HG03558 (cell line): Measurements from ENCODE around the gene C16orf87.
"Not testable (repeated sequence)": the region's sequence is repeated elsewhere in the genome, so short reads cannot be mapped to it uniquely, and the experiment has no call there.

Experiments used
- ATAC-seq: cut with Tn5 transposase; IDR thresholded peaks from one replicate; pipeline ENCODE4 v1.9.1; 2021; ENCODE audit warnings: moderate number of reproducible peaks; ENCODE audit not compliant: unreplicated experiment; ENCODE audit errors: extremely low read depth

C16orf87 gene

DNA sequence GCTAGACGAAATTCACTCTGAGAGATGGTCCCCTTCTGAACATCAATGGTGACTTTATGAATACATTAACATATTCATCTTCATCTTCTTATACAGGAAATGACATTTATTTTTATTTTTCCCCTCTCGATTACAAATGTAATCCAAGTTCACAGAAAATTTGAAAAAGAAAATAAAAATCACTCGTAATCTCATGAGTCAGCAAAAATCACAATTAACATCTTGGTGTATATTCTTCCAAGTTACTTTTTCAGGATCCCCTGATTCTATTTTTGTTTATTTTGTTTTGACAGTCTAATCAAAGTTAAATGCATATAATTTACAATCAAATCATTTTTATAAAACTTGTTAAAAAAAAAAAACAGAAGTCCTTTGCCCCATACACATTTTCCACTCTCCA is 27.6 kb downstream of the C16orf87 start:
- no peak for ATAC-seq

DNA sequence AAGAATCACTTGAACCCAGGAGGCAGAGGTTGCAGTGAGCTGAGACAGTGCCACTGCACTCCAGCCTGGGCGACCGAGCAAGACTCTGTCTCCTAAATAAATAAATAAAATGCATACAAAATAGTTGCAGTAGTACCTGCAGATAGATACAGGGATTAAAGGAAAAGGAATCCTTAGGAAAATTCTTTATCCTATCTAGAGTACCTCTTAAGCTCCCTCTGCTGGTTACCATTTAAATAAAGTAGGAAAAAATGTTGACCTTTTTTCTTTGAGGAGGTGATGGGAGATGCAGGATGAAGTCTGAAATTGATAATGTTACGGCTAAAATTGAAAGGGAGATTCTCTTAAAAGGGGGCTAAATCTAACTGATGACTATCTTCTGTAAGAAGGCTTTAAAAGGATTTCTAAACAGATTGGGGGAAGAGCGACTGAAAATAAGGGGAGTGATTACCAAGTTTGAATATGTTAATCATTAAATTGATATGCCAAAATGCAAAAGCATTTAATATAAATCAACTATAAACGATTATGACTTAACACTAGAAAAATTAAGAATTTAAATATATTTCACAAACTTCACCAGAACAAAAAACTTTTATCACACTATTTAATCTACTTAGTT is 29.4 kb downstream of the C16orf87 start:
- no peak for ATAC-seq

DNA sequence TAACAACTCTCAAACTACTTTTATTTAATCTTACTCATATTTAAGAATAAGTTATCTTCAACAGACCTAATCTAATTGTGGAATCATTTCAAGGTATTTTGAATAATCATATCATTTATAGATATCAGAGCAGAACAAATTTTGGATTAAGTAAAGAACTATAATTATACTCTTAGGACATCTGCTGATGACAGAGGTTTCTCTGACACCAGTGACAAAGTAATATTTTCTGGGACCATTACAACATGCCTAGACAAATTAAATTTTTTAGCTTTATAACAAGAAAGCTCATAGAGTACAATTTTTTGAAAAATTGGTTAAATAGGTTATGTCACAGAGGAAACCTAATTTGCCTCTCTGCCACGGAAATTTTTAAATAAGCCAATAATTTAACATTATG is 30.5 kb downstream of the C16orf87 start:
- ATAC-seq, result no peak

DNA sequence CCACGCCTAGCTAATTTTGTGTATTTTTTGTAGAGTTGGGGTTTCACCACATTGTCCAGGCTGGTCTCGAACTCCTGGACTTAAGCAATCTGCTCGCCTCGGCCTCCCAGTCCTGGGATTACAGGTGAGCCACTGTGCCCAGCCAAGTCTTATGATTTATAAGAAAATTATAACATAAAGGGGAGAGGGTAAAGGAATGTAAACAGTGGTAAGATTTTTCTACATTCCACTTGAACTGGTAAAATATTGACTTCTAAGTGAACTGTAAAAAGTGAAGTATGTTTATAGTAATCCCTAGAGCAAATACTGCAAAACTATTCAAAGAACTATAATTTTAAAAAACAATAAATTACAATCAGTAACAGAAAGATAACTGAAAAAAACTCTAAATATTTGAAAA is 33.5 kb downstream of the C16orf87 start:
- ATAC-seq, result no peak

DNA sequence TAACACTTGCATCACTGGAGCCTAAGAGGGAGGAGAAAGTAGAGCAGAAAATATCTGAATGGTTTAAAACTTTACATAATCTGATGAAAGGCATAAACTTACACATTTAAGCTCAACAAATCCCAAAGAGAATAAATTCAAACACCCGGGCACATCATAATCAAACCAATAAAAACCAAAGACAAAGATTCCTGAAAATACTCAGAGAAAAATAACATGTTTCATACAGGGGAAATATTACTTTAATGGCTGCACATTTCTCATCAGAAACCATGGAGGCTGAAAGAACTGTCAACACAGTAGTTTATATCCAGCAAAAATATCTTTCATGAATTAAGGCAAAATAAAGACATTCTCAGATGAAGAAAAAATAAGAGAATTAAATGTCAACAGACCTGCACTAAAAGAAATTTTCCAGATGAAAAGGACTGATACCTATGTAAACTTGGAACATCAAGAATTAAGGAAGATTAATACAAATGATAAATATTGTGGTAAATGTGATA is 34.2 kb downstream of the C16orf87 start:
- ATAC-seq, result no peak

DNA sequence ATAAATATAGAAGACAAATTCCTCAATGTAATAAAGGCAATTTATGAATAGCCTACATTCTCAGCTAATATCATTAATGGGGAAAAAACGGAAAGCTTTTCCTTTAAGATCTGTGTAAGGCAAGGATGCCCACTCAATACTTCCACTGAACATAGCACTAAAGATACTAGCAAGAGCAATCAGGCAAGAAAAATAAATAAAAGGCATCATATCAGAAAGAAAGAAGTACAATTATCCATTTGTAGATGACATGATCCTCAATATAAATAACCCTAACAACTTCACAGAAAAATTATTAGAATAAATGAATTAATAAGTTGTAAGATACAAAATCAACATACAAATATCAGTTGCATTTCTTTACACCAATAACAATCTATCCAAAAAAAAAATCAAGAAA is 37.1 kb downstream of the C16orf87 start:
- no peak for ATAC-seq

DNA sequence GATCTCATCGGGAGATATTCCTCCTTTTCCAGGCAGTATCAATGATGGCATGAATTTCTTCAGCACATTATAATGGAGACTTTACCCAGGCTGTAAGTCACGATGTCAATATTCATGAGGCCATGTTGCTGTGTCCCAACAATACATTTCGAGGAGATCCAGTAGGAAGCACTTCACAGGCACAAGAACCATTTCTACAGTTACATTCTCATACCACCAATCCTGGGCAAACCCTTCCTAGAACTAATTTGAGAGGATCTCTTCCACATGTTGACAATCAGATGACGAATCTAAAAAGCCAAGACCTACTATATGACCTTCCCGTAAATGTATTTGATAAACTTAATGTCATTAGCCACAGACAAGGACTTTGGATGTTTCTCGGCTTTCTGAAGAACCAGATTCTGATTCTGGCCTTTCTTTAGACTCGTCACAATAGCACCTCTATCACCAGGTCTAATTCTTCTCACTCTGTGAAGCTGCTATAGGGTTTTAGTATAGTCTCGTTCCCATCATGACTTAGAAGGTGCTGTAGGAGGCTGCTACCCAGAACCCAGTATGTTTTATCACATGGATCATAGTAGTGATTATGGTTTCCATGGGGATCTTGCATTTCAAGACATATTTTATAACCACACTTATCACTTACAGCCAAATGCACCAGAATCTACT is 40.2 kb downstream of the C16orf87 start:
- no peak for ATAC-seq

DNA sequence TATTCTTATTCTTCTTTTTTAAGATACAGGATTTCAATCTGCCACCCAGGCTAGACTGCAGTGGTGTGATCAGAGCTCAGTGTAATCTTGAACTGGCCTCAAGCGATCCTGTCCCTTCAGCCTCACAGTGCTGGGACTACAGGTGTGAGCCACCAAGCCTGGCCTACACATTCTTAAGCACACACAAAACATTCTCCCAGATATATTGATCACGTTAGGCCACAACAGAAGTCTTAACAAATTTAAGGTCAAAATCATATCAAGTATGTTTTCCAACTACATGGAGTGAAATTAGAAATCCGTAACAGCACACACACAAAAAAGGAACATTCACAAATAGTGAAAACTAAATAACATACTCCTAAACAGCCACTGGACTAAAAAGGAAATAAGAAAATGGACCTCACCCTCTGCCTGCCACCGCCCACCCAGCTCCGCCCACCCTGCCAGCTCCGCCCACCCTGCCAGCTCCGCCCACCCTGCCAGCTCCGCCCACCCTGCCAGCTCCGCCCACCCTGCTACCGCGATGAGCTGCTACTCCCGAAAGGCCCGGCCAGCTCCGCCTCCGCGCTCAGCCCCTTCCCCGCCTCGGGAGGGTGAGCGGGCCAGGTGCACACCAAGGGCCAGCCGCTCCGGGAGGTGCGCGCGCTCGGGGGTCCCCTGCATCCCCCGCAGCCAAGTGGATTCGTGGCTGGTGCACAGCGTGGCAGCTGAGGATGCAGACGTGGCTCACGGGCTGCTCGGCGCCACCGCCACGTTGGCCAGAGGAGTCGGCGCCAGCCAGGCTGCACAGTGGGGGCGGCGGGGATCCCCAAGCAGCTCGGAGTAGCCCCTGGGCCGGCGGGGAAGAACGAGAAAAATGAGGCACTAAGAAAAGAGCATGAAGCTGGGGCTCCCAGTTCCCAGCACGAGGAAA is 41.2 kb downstream of the C16orf87 start:
- ATAC-seq, result no peak

DNA sequence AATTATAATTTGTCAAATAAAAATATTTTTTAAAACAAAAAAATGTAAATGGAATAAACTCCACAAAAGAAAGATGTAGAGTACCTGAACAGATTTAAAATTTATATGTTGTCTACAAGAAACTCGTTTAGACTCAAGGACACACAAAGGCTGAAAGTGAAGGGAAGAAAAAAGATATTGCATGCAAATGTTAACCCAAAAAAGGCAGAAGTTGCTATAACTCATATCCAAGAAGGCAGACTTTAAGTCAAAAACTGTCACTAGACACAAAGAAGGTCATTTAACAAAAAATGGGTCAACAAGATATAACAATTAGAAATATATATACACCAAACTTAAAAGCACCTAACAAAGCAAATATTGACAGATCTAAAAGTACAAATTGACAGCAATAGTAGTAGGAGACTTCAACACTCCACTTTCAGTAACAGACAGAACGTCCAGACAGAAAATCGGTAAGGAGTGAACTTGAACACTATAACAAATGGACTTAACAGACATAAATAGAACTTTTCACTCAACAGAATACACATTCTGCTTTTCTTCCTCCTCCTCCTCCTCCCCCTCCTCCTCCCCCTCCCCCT is 42.0 kb downstream of the C16orf87 start:
- ATAC-seq, result no peak

DNA sequence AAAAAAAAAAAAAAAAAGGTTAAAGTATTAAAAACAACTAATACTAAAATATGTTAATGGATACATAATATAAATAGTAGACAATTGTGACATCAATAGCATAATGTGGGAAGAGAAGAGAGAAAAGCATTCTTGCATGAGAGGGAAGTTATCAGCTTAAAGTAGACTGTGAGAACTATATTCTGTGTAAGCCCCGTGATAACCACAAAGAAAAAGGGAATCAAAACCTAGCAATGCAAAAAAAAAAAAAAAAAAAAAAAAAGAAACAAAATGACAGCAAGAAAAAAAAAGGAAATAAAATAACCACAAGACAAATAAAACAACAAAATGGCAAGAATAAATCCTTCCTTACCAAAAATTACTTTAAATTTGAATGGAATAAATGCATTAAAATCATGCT is 43.1 kb downstream of the C16orf87 start:
- no peak for ATAC-seq

DNA sequence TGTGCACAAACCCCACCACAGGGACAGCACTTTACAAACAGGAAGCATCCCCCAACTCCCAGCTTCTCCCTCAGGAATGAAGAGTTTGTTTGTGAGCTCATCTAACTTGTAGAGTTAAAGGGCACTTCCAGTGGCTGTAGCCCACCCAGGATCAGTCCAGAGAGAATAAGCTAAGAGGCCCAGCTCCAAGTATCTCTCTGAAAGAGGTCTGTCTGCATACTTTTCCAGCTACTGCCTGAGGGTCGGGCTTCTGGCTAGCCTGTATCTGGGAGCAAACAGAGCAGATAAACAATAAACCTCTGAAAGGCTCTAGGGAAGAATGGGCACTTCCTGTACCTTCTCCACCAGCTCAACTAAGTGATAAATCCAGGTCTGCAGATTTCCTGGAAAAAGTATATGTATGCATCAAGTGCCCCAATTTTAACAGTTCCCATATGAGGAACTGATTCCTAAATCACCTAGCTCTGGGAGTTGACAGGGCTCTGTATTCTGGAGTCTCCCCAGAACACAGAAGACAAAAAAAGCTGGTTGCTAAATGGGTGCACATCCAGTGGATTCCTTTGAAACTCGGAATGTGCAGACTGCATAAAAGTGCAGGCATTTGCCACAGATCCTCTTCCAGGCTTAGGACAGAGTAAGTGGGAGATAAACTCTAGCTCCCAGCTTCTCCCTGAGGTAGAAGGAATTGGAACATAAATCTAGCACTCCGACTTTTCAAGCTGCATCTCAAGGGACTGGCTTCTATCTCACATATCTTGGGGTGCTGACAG is 45.7 kb downstream of the C16orf87 start:
- no peak for ATAC-seq

DNA sequence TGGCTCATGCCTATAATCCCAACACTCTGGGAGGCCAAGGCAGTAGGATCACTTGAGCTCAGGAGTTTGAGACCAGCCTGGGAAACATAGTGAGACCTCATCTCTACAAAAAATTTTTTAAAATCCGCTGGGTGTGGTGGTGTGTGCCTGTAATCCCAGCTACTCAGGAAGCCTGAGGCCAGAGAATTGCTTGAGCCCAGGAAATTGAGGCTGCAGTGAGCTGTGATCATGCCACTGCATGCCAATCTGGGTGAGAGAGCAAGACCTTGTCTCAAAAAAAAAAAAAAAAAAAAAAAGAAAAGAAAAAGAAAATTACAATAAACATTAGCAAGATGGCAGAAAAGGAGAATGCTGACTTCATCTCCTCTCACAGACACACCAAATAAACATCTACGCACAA is 46.4 kb downstream of the C16orf87 start:
- ATAC-seq, result not testable (repeated sequence)

DNA sequence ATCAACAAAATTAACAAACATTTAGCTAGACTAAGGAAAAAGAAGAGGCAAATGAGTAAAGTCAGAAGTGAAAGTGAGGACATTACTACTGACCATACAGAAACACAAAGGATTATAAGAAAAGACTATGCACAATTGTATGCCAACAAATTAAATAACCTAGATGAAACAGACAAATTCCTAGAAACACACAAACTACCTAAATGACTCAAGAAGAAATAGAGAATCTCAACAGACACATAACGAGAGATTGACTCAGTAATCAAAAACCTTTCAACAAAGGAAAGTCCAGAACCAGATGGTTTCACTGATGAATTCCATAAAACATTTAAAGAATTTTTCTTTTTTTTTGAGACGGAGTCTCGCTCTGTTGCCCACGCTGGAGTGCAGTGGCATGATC is 47.2 kb downstream of the C16orf87 start:
- ATAC-seq, result no peak

DNA sequence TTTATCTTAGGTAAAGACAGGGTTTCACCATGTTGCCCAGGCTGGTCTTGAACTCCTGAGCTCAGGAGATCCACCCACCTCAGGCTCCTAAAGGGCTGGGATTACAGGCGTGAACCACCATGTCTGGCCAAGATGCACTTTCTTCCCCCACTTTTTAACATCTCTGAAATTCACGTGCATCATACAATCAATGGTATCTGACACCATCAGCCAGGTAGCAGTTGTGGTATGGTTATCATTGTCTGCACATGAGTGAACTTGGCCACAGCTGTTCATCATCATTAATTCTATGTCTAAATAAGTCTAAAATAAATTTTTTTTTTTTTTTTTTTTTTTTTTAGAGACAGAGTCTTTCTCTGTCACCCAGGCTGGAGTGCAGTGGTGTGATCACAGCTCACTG is 48.7 kb downstream of the C16orf87 start:
- no peak for ATAC-seq

DNA sequence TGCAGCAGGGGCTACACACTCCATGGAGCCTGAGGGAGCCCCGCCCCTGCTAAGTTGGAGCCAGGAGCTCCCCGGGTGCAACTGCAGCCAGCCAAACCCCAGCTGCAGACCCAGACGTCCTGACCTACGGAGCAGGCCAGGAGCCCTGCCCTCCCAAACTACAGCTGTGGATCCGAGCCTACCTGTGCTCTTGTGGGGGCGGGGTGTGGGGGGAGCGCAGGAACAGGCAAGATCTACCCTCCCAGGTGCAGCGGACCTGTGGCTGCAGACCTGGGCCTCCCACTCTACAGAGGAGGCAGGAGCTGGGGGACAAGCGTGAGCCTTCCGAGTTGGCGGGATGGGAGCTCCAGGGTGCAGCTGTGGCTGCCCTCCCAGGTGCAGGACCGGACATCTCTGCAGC is 53.2 kb downstream of the C16orf87 start:
- ATAC-seq, result no peak

DNA sequence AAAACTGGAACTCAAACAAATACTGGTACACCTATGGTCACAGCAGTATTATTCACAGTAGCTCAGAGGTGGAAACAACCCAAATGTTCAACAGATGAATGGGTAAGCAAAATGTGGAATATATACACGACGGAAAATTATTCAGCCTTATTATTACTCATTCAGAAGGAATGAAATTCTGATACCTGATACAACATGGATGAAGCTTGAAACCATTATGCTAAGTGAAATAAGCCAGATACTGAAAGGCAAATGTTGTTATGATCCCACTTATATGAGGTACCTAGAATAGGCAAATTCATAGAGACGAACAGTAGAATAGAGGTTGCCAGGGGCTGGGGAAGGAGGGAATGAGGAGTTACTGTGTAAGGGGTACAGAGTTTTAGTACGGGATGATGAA is 55.8 kb downstream of the C16orf87 start:
- no peak for ATAC-seq

DNA sequence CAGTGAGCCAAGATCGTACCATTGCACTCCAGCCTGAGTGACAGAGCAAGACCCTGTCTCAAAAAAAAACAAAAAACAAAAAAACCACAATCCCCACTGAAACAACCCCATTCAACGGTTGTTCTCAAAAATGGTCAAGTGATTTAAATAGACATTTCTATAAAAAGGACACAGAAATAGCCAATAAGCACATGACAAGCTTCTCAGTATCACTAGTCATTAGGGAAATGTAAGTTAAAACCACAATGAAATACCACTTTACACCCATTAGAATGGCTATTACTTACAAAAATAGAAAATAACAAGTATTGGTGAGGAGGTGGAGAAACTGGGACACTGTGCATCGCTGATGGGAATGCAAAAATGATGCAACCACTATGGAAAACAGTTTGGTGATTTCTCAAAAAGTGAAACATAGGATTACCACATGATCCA is 56.2 kb downstream of the C16orf87 start:
- ATAC-seq, result peak; percentile 81

DNA sequence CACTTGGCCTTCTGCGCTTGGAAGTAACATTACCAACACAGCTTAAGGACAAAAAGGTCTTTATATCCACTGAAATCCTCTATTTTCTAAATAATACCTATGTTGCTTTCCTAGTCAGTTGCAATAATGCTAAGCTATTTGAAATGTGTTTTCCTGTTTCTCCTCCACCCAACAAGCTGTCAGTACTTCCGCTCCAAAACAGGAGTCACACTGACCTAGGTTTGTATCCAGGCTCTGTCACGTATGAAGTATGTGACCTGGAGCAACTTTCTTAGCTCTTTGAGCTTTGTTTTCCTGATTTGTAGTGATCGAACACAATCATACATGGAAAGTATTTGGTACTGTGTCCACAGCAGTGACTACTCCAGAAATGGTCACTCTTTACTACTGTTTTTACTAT is 58.5 kb downstream of the C16orf87 start:
- no peak for ATAC-seq

DNA sequence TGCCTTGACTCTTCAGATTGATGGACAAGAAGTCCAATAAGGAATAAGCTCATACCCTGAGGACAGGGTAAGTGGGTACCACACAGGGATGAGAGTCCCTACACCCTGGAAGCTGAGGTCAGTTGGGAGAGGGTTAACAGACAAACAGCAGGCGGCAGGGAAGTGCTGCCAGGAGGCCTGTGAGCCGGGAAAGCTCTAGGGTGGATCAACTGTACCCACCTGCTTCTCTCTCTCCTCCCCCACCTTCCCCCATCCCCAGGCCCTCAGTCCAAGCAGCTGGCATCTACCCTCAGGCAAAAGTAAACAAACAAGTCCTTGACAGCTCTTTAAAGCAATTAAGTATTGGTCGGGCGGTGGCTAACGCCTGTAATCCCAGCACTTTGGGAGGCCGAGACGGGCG is 62.2 kb downstream of the C16orf87 start:
- ATAC-seq, result no peak

DNA sequence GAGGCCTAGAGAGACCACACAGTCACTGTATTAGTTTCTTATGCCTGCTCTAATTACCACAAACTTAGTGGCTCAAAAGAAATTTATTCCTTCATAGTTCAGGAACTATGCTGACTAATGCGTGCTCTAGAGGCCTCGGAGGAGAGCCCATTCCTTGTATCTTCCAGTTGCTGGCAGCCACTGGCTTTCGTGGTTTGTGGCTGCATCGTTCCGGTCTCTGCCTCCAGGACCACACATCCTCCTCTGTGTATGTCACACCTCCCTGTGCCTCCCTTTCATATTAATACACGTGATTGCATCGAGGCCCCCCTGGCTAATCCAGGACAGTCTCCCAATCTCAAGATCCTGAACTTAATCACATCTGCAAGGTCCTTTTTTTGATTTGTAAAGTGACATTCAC is 65.9 kb downstream of the C16orf87 start:
- ATAC-seq, result no peak
